Ishikawa (cell line): ENCODE results near the gene VSTM2B.

Experiments used
- CEBPB ChIP-seq: IDR thresholded peaks from 2 replicates; pipeline ENCODE4 v1.6.1; 2012
- CREB1 ChIP-seq: IDR thresholded peaks from 2 replicates; pipeline ENCODE4 v1.6.1; 2012; ENCODE audit warnings: low read depth
- EGR1 ChIP-seq: IDR thresholded peaks from 2 replicates; pipeline ENCODE4 v1.6.1; 2012
- EP300 ChIP-seq: IDR thresholded peaks from 2 replicates; pipeline ENCODE4 v1.6.1; 2012; ENCODE audit warnings: borderline replicate concordance
- FOXM1 ChIP-seq: IDR thresholded peaks from 2 replicates; pipeline ENCODE4 v1.6.1; 2012; ENCODE audit warnings: low read depth, borderline replicate concordance
- NFIC ChIP-seq: IDR thresholded peaks from 2 replicates; pipeline ENCODE4 v1.6.1; 2012
- RAD21 ChIP-seq: IDR thresholded peaks from 2 replicates; pipeline ENCODE4 v1.6.1; 2012; ENCODE audit warnings: low read depth
- TAF1 ChIP-seq: IDR thresholded peaks from 2 replicates; pipeline ENCODE4 v1.6.1; 2012; ENCODE audit warnings: low read depth, mild to moderate bottlenecking
- TCF12 ChIP-seq: IDR thresholded peaks from 2 replicates; pipeline ENCODE4 v1.6.1; 2012; ENCODE audit warnings: low read depth
- TEAD4 ChIP-seq: IDR thresholded peaks from 2 replicates; pipeline ENCODE4 v1.6.1; 2012
- YY1 ChIP-seq: IDR thresholded peaks from 2 replicates; pipeline ENCODE4 v1.6.1; 2012; ENCODE audit warnings: low read depth
- ZBTB7A ChIP-seq: IDR thresholded peaks from 2 replicates; pipeline ENCODE4 v1.6.1; 2012; ENCODE audit warnings: low read depth
- TF ChIP-seq, protein P1 (sequence below): IDR thresholded peaks from 2 replicates; pipeline ENCODE4 v1.6.1; 2012
- TF ChIP-seq, protein P2 (sequence below): IDR thresholded peaks from 2 replicates; pipeline ENCODE4 v1.6.1; 2012; ENCODE audit warnings: low read depth, mild to moderate bottlenecking
- TF ChIP-seq, protein P3 (sequence below): IDR thresholded peaks from 2 replicates; pipeline ENCODE4 v1.6.1; 2012

Gene VSTM2B

DNA sequence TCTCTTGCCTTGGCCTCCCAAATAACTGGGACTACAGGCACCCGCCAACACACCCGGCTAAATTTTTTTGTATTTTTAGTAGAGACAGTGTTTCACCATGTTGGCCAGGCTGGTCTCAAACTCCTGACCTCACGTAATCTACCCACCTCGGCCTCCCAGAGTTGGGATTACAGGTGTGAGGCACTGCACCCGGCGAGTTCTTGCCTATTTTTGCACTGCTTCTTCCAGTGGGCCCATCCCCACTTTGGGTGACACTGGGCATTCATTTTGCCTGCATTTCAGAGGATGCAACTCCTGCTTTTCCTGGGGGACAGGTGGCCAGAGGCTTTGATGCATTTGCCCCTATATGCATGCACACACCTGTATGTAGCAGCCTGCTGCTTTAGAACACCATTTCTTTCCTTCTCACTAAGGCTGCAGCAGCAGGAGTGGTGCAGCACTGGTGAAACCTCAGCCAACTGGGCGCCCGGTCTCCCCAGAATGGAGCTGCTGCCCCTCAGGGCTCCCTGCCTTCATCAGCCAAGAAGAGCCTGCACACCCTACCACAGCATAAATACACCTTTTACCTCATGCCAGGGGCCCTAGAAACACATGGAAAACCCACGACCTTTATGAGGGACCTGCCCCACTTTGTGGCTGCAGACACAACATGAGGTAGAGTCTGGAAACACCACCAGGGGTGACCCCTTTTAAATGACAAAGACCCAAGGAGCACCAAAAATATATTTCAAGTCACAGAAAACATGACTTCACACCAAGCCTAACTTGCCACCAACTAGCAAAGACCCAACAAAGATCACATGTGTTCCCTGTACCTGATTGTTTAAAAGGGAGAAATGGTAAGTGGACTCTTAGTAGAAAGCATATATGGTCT, 43.5 kb downstream of the VSTM2B start:
- TF ChIP-seq FOXM1 (no peak), CREB1 (no peak), TEAD4 (no peak), EP300 (no peak), TAF1 (no peak), TCF12 (no peak)

DNA sequence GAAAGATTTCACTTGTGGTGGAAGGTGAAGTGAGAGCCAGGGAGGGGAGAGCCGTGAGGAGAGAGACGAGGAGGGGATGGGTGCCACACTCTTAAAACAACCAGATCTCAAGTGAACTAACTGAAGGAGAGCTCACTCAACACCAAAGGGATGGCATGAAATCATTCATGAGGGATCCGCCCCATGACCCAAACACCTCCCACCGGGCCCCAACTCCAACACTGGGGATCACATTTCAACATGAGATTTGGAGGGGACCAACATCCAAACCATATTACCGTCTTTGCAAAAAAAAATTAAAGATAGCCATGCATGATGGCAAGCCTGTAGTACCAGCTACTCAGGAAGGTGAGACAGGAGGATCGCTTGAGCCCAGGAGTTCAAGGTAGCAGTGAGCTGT, 45.4 kb downstream of the VSTM2B start:
- TF ChIP-seq YY1 = no peak
- TF ChIP-seq NFIC = no peak
- no peak for TF ChIP-seq TCF12
- TF ChIP-seq FOXM1 = no peak
- no peak for TF ChIP-seq ZBTB7A
- TF ChIP-seq, protein P1, sequence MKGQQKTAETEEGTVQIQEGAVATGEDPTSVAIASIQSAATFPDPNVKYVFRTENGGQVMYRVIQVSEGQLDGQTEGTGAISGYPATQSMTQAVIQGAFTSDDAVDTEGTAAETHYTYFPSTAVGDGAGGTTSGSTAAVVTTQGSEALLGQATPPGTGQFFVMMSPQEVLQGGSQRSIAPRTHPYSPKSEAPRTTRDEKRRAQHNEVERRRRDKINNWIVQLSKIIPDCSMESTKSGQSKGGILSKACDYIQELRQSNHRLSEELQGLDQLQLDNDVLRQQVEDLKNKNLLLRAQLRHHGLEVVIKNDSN = no peak
- TF ChIP-seq TAF1 = no peak
- no peak for TF ChIP-seq EGR1
- TF ChIP-seq, protein P2, sequence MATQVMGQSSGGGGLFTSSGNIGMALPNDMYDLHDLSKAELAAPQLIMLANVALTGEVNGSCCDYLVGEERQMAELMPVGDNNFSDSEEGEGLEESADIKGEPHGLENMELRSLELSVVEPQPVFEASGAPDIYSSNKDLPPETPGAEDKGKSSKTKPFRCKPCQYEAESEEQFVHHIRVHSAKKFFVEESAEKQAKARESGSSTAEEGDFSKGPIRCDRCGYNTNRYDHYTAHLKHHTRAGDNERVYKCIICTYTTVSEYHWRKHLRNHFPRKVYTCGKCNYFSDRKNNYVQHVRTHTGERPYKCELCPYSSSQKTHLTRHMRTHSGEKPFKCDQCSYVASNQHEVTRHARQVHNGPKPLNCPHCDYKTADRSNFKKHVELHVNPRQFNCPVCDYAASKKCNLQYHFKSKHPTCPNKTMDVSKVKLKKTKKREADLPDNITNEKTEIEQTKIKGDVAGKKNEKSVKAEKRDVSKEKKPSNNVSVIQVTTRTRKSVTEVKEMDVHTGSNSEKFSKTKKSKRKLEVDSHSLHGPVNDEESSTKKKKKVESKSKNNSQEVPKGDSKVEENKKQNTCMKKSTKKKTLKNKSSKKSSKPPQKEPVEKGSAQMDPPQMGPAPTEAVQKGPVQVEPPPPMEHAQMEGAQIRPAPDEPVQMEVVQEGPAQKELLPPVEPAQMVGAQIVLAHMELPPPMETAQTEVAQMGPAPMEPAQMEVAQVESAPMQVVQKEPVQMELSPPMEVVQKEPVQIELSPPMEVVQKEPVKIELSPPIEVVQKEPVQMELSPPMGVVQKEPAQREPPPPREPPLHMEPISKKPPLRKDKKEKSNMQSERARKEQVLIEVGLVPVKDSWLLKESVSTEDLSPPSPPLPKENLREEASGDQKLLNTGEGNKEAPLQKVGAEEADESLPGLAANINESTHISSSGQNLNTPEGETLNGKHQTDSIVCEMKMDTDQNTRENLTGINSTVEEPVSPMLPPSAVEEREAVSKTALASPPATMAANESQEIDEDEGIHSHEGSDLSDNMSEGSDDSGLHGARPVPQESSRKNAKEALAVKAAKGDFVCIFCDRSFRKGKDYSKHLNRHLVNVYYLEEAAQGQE = no peak
- TF ChIP-seq CREB1 = no peak
- no peak for TF ChIP-seq TEAD4
- TF ChIP-seq CEBPB = no peak
- TF ChIP-seq EP300 = no peak
- no peak for TF ChIP-seq RAD21
- TF ChIP-seq, protein P3, sequence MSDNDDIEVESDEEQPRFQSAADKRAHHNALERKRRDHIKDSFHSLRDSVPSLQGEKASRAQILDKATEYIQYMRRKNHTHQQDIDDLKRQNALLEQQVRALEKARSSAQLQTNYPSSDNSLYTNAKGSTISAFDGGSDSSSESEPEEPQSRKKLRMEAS = no peak

DNA sequence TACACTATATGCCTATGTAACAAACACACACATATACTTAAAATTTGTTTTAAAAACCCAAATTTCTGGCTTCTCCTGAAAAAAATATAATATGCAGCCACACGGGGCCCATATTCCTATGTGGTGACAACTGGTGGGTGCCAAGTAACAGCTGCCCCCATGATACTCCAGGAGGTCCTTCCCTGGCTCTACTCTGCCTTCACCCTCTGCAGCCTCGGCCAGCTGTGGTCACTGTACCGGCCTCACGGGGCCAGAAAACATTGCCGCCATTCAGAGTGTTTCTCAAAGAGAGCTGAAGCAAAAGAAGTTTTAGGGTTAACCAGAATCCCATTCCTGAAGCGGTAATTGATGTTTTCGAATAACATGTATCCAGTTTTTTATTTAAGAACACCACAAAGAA, 47.7 kb downstream of the VSTM2B start:
- TF ChIP-seq, protein P2 = no peak
- TF ChIP-seq, protein P1 = no peak
- TF ChIP-seq TEAD4 (no peak), NFIC (no peak), ZBTB7A (no peak), EGR1 (no peak), CEBPB (no peak), RAD21 (no peak), TCF12 (no peak), EP300 (no peak), FOXM1 (no peak), TAF1 (no peak), YY1 (no peak), CREB1 (no peak)
- TF ChIP-seq, protein P3 = no peak

DNA sequence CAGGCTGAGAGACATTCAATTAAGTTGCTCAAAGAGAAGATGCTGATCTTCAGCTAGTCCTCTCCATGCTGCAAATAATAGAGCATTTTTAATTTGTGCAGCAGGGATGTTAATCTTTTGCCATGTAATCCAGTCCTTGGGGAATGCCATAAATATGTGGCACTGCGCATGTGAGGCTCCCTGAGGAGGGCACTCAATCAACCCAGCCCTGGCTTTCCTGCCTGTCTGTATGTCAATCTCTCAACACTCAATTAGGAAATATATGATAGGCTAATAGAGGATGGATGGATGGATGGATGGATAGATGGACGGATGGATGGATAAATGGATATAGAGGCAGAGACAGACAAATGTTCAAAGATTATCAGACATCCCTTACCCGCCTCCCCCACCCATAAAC, 48.7 kb downstream of the VSTM2B start:
- no peak for TF ChIP-seq CEBPB
- TF ChIP-seq ZBTB7A = no peak

DNA sequence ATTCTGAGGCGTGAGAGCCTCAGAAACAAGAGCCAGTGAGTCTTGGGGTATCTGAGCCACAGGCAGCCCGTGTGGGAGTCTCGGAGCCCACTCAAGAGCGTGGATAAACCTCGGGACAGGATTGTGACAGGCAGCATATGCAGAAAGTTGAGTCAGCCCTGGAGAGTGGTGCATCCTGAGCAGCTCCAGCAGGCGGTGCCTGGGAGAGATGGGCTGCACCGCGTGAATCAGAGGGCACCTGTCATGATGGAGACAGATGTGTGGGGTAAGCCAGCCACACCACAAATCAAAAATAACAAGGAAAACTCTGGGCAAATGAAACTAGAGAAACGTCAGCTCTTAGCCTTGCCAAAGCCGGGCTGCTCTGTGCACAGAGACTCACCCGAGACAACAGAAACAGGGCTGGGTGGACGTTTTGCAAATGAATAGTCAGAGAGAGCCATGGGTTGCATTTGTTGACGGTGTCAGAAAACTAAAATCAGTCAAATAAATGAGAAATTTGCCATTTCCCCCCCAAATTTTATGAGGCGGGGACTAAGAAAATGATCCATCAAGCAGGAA, 50.3 kb downstream of the VSTM2B start:
- TF ChIP-seq NFIC (no peak), EP300 (no peak), FOXM1 (no peak), CREB1 (no peak)
- TF ChIP-seq, protein P2 = no peak
